ENCODE measurements around the gene SRD5A1. TPM values are rescaled to one million over a fixed set of nuclear protein-coding genes. Genes with fewer than 3 reads are reported as not detected.
A peak's percentile ranks its signal among the peaks of the same experiment; 100 is the strongest.

SRD5A1 gene
- total RNA-seq, 1 experiment from 2014 or later, result 24.7 TPM

GRCh38 chr5:6712142-6712576, 78.9 kb downstream of the SRD5A1 start:
- RAD21 ChIA-PET (ENCODE audit: low non-redundant PET in 1 of 2, low total read pairs in 2 of 2, uncharacterized antibody in 2 of 2, unreplicated experiment in 2 of 2), result no interaction called here
- intact Hi-C loops (cut with micrococcal nuclease), result loop anchor here (1.0 kb wide), 1 partner anchor 79 kb away; the partner anchor contains the start of genes NSUN2 and SRD5A1
- POLR2A ChIA-PET, result interaction anchor here (1.4 kb wide), 1 partner anchor 79 kb away, joined by 4 read pairs; the partner anchor contains the start of genes NSUN2 and SRD5A1
- H3K9me3 ChIP-seq (ENCODE audit: control insufficient read depth in 1 of 2, insufficient read depth in 1 of 2, low read depth in 1 of 2, low read length in 2 of 2), result no peaks in the 10 kb centered on the region
- H3K9me2 ChIP-seq (ENCODE audit: insufficient read depth), result no peaks in the 10 kb centered on the region
- H3K36me3 ChIP-seq (ENCODE audit: control insufficient read depth in 1 of 2, insufficient read depth in 2 of 2, low read length in 2 of 2), result peaks cover 0 to 17% of the 10 kb centered on the region in 2 experiments; a peak in 1 of 4 replicates
- H3K4me1 ChIP-seq (ENCODE audit: control insufficient read depth in 1 of 2, insufficient read depth in 2 of 2, low read length in 2 of 2), result peaks cover 15 to 29% of the 10 kb centered on the region in 2 experiments
- H3K4me3 ChIP-seq (replicated peaks in 1 of 2; ENCODE audit: low read depth in 1 of 2, low read length in 2 of 2), result peak overlapping the region; percentile 59 to 75
- TSS peak; percentile 92 for BruUV-seq (replicated peaks)
- TF ChIP-seq REST (IDR thresholded peaks at IDR 0.05; ENCODE audit: low read depth) (no peak), ZBTB33 (IDR thresholded peaks at IDR 0.05; ENCODE audit: extremely low read depth, insufficient replicate concordance, low read length) (peak; percentile 14), MAX (IDR thresholded peaks at IDR 0.05) (no peak), EGR1 (IDR thresholded peaks at IDR 0.05; ENCODE audit: low read depth) (no peak), YY1 (IDR thresholded peaks at IDR 0.05; ENCODE audit: extremely low read depth, insufficient replicate concordance, low read depth, low read length) (no peak), FOSL1 (IDR thresholded peaks at IDR 0.05; ENCODE audit: low read depth) (no peak), TCF7L2 (IDR thresholded peaks at IDR 0.05; ENCODE audit: borderline replicate concordance, extremely low read depth, insufficient read depth, insufficient read length) (no peak), CTCF (IDR thresholded peaks at IDR 0.05 in 2 of 3, conservative IDR thresholded peaks at IDR 0.05 in 1 of 3; ENCODE audit: borderline replicate concordance in 1 of 3, insufficient read depth in 1 of 3, low read depth in 2 of 3, low read length in 2 of 3) (peak in 2 of 3 experiments; percentile 5 to 27; a peak in 3 of 6 replicates), SIN3A (IDR thresholded peaks at IDR 0.05; ENCODE audit: low read depth) (peak; percentile 80; the same call in 1 of the 2 replicates), POLR2A (IDR thresholded peaks at IDR 0.05; ENCODE audit: borderline replicate concordance, extremely low read depth, insufficient read depth, insufficient read length) (no peak), EZH2phosphoT487 (IDR thresholded peaks at IDR 0.05; ENCODE audit: borderline replicate concordance) (no peak), ZNF274 (IDR thresholded peaks at IDR 0.05; ENCODE audit: low read depth, low read length) (no peak), RAD21 (IDR thresholded peaks at IDR 0.05; ENCODE audit: low read depth) (0 out of 2 replicates have a peak, but pooled peaks have one; percentile 1), ZFX (IDR thresholded peaks at IDR 0.05) (no peak)
- TF ChIP-seq, protein P1, sequence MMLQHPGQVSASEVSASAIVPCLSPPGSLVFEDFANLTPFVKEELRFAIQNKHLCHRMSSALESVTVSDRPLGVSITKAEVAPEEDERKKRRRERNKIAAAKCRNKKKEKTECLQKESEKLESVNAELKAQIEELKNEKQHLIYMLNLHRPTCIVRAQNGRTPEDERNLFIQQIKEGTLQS (IDR thresholded peaks at IDR 0.05), result no peak
- H3K79me2 ChIP-seq (ENCODE audit: insufficient read depth, low read length), result peaks cover 29% of the 10 kb centered on the region
- peak overlapping the region; percentile 92 for H3K4me2 ChIP-seq (ENCODE audit: low read length)
- peaks cover 12% of the 10 kb centered on the region for H4K20me1 ChIP-seq (ENCODE audit: insufficient read depth)
- H3K27ac ChIP-seq (ENCODE audit: low read depth, low read length), result peak overlapping the region; percentile 98
- ATAC-seq, result peak; percentile 41
- CTCF ChIA-PET, result no interaction called here
- peak overlapping the region; percentile 96 for H3K9ac ChIP-seq (ENCODE audit: low read length)
- H3K27me3 ChIP-seq (ENCODE audit: insufficient read depth, low read length), result no peaks in the 10 kb centered on the region
- H2AFZ ChIP-seq (ENCODE audit: low read depth, low read length, poor library complexity, severe bottlenecking), result peak overlapping the region; percentile 48
- DNase-seq (ENCODE audit: low read depth, low spot score), result no peak

Data from HCT116 (cell line).